IMR-90 (cell line): Measurements from ENCODE around the gene JAKMIP3. TPM values are rescaled to one million over a fixed set of nuclear protein-coding genes. Genes with fewer than 3 reads are reported as not detected.
A peak's percentile ranks its signal among the peaks of the same experiment; 100 is the strongest.

Experiments used
- ATAC-seq: fragments of 200-7000 bp; cut with Tn5 transposase; 2 replicates; pipeline ENCODE4 v1.9.1; 2020; ENCODE audit warnings: low read depth, mild to moderate bottlenecking, moderate library complexity
- BruUV-seq: library from RNA; stranded (reverse); fragments of 400-500 nt; replicated peaks from 2 replicates; lab custom pipeline; 2021; lab: Mats Ljungman, UMichigan
- CTCF ChIA-PET: fragments of 300-600 bp; formaldehyde crosslinking; extraction: SDS; loops from one replicate; lab custom pipeline; 2021; ENCODE audit warnings: antibody characterized with exemption; lab: Yijun Ruan, JAX
- POLR2A ChIA-PET: fragments of 300-600 bp; sonication (Branson Sonifier 250); formaldehyde crosslinking; loops from one replicate; lab custom pipeline; 2022; ENCODE audit warnings: antibody characterized with exemption; ENCODE audit not compliant: unreplicated experiment; lab: Charles Lee
- DNase-seq: peaks from one replicate; pipeline ENCODE4 v3.0.0; 2013
- H2AFZ ChIP-seq: replicated peaks from 2 replicates; pipeline ENCODE3; 2013; ENCODE audit warnings: low read length, mild to moderate bottlenecking; ENCODE audit not compliant: poor library complexity
- H2AK5ac ChIP-seq: 2 replicates; pipeline ENCODE4 v1.6.1; 2013; ENCODE audit warnings: low read depth, low read length, inconsistent platforms
- H2AK9ac ChIP-seq: replicated peaks from 2 replicates; pipeline ENCODE3; 2013; ENCODE audit warnings: mild to moderate bottlenecking, low read depth, low read length, moderate library complexity; ENCODE audit not compliant: poor library complexity
- H2BK120ac ChIP-seq: 2 replicates; pipeline ENCODE4 v1.6.1; 2013; ENCODE audit warnings: low read depth, low read length, inconsistent platforms
- H2BK15ac ChIP-seq: 3 replicates; pipeline ENCODE4 v1.6.1; 2013; ENCODE audit warnings: low read depth, low read length, inconsistent platforms
- H2BK20ac ChIP-seq: 2 replicates; pipeline ENCODE4 v1.6.1; 2013; ENCODE audit warnings: low read depth, mild to moderate bottlenecking, inconsistent platforms, low read length, moderate library complexity
- H2BK5ac ChIP-seq: 2 replicates; pipeline ENCODE4 v1.6.1; 2013; ENCODE audit warnings: mild to moderate bottlenecking, low read depth, low read length, inconsistent platforms; ENCODE audit not compliant: poor library complexity, severe bottlenecking
- H3K14ac ChIP-seq: replicated peaks from 2 replicates; pipeline ENCODE4 v1.6.1; 2013; ENCODE audit warnings: low read depth, low read length, inconsistent platforms
- H3K18ac ChIP-seq: 2 replicates; pipeline ENCODE4 v1.6.1; 2013; ENCODE audit warnings: low read depth, low read length, control low read depth
- H3K23ac ChIP-seq: 2 replicates; pipeline ENCODE4 v1.6.1; 2013; ENCODE audit warnings: low read depth, low read length, inconsistent platforms
- H3K27ac ChIP-seq: 2 replicates; pipeline ENCODE4 v1.5.1; 2013; ENCODE audit warnings: mild to moderate bottlenecking, control low read depth, low read length; ENCODE audit not compliant: insufficient read depth
- H3K27me3 ChIP-seq: 2 replicates; pipeline ENCODE4 v1.6.1; 2013; ENCODE audit warnings: low read length; ENCODE audit not compliant: control insufficient read depth, insufficient read depth
- H3K36me3 ChIP-seq: 2 replicates; pipeline ENCODE4 v1.6.1; 2013; ENCODE audit warnings: low read length, mixed read lengths; ENCODE audit not compliant: control insufficient read depth, insufficient read depth
- H3K4ac ChIP-seq: 2 replicates; pipeline ENCODE4 v1.6.1; 2013; ENCODE audit warnings: low read depth, low read length, inconsistent platforms
- H3K4me1 ChIP-seq: 2 replicates; pipeline ENCODE4 v1.6.1; 2013; ENCODE audit warnings: low read length, mixed read lengths; ENCODE audit not compliant: control insufficient read depth, insufficient read depth
- H3K4me2 ChIP-seq: 2 replicates; pipeline ENCODE4 v1.6.1; 2013; ENCODE audit warnings: low read depth, mild to moderate bottlenecking, control low read depth, low read length, moderate library complexity
- H3K4me3 ChIP-seq: 2 replicates; pipeline ENCODE4 v1.5.1; 2013; ENCODE audit warnings: low read depth, mild to moderate bottlenecking, control low read depth, low read length, moderate library complexity; ENCODE audit not compliant: insufficient read depth
- H3K56ac ChIP-seq: 2 replicates; pipeline ENCODE4 v1.6.1; 2013; ENCODE audit warnings: low read length, inconsistent platforms; ENCODE audit not compliant: insufficient read depth; ENCODE audit errors: extremely low read depth
- H3K79me1 ChIP-seq, 2 experiments: 2 replicates each; pipeline ENCODE4 v1.6.1; 2013; ENCODE audit warnings: low read length in 2 of 2, inconsistent platforms in 1 of 2, low read depth in 1 of 2
- H3K9ac ChIP-seq: 2 replicates; pipeline ENCODE4 v1.6.1; 2013; ENCODE audit warnings: low read depth, low read length, control low read depth
- H3K9me1 ChIP-seq: 2 replicates; pipeline ENCODE4 v1.6.1; 2013; ENCODE audit warnings: low read length, inconsistent platforms; ENCODE audit not compliant: insufficient read depth
- H3K9me3 ChIP-seq: 2 replicates; pipeline ENCODE4 v1.6.1; 2013; ENCODE audit warnings: low read length; ENCODE audit not compliant: control insufficient read depth, insufficient read depth
- H4K20me1 ChIP-seq: 2 replicates; pipeline ENCODE4 v1.6.1; 2013; ENCODE audit warnings: low read length, inconsistent platforms; ENCODE audit not compliant: insufficient read depth
- H4K5ac ChIP-seq: 2 replicates; pipeline ENCODE4 v1.6.1; 2013; ENCODE audit warnings: mild to moderate bottlenecking, low read depth, low read length, control low read depth
- H4K8ac ChIP-seq, 2 experiments: 2 replicates each; pipeline ENCODE4 v1.6.1; 2013; ENCODE audit warnings: low read depth in 2 of 2, low read length in 2 of 2, control low read depth in 1 of 2, inconsistent platforms in 1 of 2
- H4K91ac ChIP-seq: 2 replicates; pipeline ENCODE4 v1.6.1; 2013; ENCODE audit warnings: low read depth, low read length, inconsistent platforms; ENCODE audit not compliant: insufficient read depth
- CHD1 ChIP-seq: IDR thresholded peaks from 2 replicates; pipeline ENCODE4 v1.6.1; 2012; ENCODE audit warnings: low read depth, low read length, improper control_type of control experiment
- MAFK ChIP-seq: IDR thresholded peaks from 2 replicates; pipeline ENCODE4 v1.6.1; 2012; ENCODE audit warnings: low read depth, low read length, improper control_type of control experiment
- SMC3 ChIP-seq: fragments of 150-350 bp; IDR thresholded peaks from 2 replicates; pipeline ENCODE4 v1.6.1; 2016; ENCODE audit warnings: low read depth, mild to moderate bottlenecking, antibody characterized with exemption, low read length, moderate library complexity
- WGBS, 2 experiments: methylation state at CpG; one replicate each; pipeline versions ENCODE4 v1.1.5 to v1.1.7; 2013; ENCODE audit warnings: missing lambda C conversion rate in 2 of 2; ENCODE audit not compliant: insufficient read length in 1 of 2; ENCODE audit errors: extremely low coverage in 2 of 2; 5-methylcytosine and 5-hydroxymethylcytosine counted together
- dilution Hi-C: fragments of 300-500 bp; cut with HindIII; formaldehyde crosslinking; loops from one replicate; pipeline ENCODE4 v1.14.3; 2018; ENCODE audit warnings: low sequenced_read_pairs; ENCODE audit not compliant: unreplicated experiment
- in situ Hi-C: fragments of 300-500 bp; cut with MboI; formaldehyde crosslinking; loops from 3 replicates; pipeline ENCODE4 v1.14.3; 2019; ENCODE audit warnings: low sequenced_read_pairs, inconsistent platforms, mixed read lengths
- intact Hi-C: fragments of 100-400 bp; cut with micrococcal nuclease; formaldehyde crosslinking; loops from 2 replicates; pipeline ENCODE4 v1.10.0; 2022
- polyA plus RNA-seq, 3 experiments: library from polyadenylated mRNA; depleted of rRNA; stranded (reverse); fragments of >200 nt; gene quantifications; 2 replicates each; pipeline ENCODE4 v1.2.3, GENCODE V29; 2012; ENCODE audit warnings: low replicate concordance in 1 of 3
- total RNA-seq: library from RNA; depleted of rRNA; stranded (reverse); fragments of >200 nt; gene quantifications from 2 replicates; pipeline ENCODE4 v1.2.3, GENCODE V29; 2012

The JAKMIP3 gene
- total and polyA plus RNA-seq, 2 of the 4 experiments (the other 2 are of a cell fraction): under 0.01 to 0.22 TPM

DNA sequence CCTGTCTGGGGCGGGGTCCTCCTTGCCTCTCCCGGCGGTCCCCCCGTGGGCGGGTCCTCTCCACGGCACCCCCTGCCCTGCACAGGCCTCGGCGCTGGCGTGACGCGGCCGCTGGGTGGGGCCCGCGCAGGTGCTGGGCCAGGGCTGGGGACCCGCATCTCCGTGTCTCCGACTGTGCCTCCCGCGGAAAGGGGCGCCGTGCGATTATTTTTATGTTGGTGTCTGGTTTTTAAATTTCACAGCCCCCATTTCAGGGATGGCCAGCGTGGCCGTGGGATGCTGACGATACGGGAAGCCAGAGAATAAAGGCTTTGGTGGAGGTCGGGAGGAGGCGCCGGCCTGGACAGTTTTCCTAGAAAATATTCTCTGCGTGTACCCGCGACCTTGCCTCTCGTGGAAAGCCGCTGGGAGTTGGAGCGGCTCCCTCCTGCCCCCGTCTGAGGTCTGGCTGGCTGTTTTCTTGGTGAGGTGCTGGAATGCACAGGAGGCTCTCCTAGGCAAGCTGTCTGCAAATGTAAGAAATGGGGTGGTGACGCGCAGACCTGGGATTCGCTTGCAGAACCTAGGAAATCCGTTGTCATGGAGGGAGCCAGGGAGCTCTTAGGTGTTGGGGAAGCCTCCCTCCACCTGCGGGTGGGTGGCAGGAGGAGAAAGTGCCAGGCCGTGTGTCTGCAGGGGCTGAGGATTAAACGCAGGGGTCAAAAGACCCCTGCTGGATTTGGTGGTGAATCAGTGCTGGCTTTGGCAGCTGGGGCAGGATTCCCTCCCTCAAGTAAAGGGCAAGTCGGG lies 28.7 kb upstream of the JAKMIP3 start:
- Histone ChIP-seq H3K56ac (no peak overlapping the region), H4K20me1 (no peaks in the 10 kb centered on the region), H2AK9ac (peak overlapping the region; percentile 73), H3K27ac (no peak overlapping the region), H3K14ac (no peak overlapping the region), H2AK5ac (no peak overlapping the region), H3K4me3 (no peak overlapping the region; the same call in 1 of the 2 replicates), H2BK20ac (no peak overlapping the region), H3K27me3 (peaks cover 67% of the 10 kb centered on the region), H3K9me3 (peaks cover 4% of the 10 kb centered on the region; the same call in 1 of the 2 replicates), H3K9ac (no peak overlapping the region), H4K5ac (no peak overlapping the region), H3K79me1 (no peaks in the 10 kb centered on the region), H2AFZ (no peak overlapping the region), H4K8ac (no peak overlapping the region), H2BK15ac (no peak overlapping the region), H2BK5ac (no peak overlapping the region), H3K4me2 (no peak overlapping the region), H3K9me1 (no peaks in the 10 kb centered on the region), H3K4me1 (no peaks in the 10 kb centered on the region), H3K18ac (no peak overlapping the region), H3K4ac (no peak overlapping the region), H3K36me3 (no peaks in the 10 kb centered on the region), H3K23ac (no peak overlapping the region), H2BK120ac (no peak overlapping the region), H4K91ac (no peak overlapping the region)
- dilution Hi-C loops (no loop called here), intact Hi-C loops (no loop called here), in situ Hi-C loops (no loop called here)
- BruUV-seq: no TSS peak
- ChIA-PET CTCF (no interaction called here), POLR2A (no interaction called here)
- TF ChIP-seq SMC3 (no peak), MAFK (no peak), CHD1 (no peak)
- peak; percentile 17; the same call in 1 of the 2 replicates for ATAC-seq
- DNase-seq: no peak
- WGBS, 2 experiments: 0% methylated on average over 2 of the region's 44 CpGs; no CpG with 5 or more reads in 1 of the 2 experiments
